ENCODE data around the gene C6orf89.

Gene C6orf89

GRCh38 chr6:36885461-36886401, at the start of gene C6orf89:
C6orf89 (plus strand) TSS chr6:36885952; CDS start chr6:36899445, 13,493 bp downstream.
- Histone ChIP-seq H3K9me3 (ENCODE audit: control insufficient read depth, low read depth, low read length) (no peaks in the 10 kb centered on the region), H3K4me1 (ENCODE audit: control insufficient read depth, low read depth, low read length) (peaks cover 10% of the 10 kb centered on the region), H3K9ac (ENCODE audit: low read length) (peak within 1 kb of the TSS; percentile 56), H3K27ac (ENCODE audit: low read length) (peak within 1 kb of the TSS; percentile 89), H3K36me3 (ENCODE audit: control insufficient read depth, low read depth, low read length) (no peaks in the 10 kb centered on the region), H3K4me3 (ENCODE audit: low read length) (peak within 1 kb of the TSS; percentile 95), H3K27me3 (ENCODE audit: control insufficient read depth, insufficient read depth, low read length) (no peaks in the 10 kb centered on the region)

GRCh38 chr6:36836111-36837021, 49.4 kb upstream of the C6orf89 start:
- peaks cover 13% of the 10 kb centered on the region for H3K4me1 ChIP-seq (ENCODE audit: control insufficient read depth, low read depth, low read length)
- H3K27ac ChIP-seq (ENCODE audit: low read length): no peak overlapping the region
- no peak overlapping the region for H3K4me3 ChIP-seq (ENCODE audit: low read length)
- no peaks in the 10 kb centered on the region for H3K9me3 ChIP-seq (ENCODE audit: control insufficient read depth, low read depth, low read length)
- no peak overlapping the region for H3K9ac ChIP-seq (ENCODE audit: low read length)
- H3K36me3 ChIP-seq (ENCODE audit: control insufficient read depth, low read depth, low read length): no peaks in the 10 kb centered on the region
- H3K27me3 ChIP-seq (ENCODE audit: control insufficient read depth, insufficient read depth, low read length): peaks cover 59% of the 10 kb centered on the region

- H3K27me3 ChIP-seq (ENCODE audit: control insufficient read depth, insufficient read depth, low read length): peaks cover 64% of the 10 kb centered on the region
- no peak overlapping the region for H3K4me3 ChIP-seq (ENCODE audit: low read length)
- H3K9ac ChIP-seq (ENCODE audit: low read length): no peak overlapping the region
Observed at GRCh38 chr6:36837022-36837339, 48.8 kb upstream of the C6orf89 start.

GRCh38 chr6:36837686-36838085, 48.1 kb upstream of the C6orf89 start:
- H3K27ac ChIP-seq (ENCODE audit: low read length): no peak overlapping the region
- H3K4me1 ChIP-seq (ENCODE audit: control insufficient read depth, low read depth, low read length): peaks cover 13% of the 10 kb centered on the region
- peaks cover 64% of the 10 kb centered on the region for H3K27me3 ChIP-seq (ENCODE audit: control insufficient read depth, insufficient read depth, low read length)
- no peak overlapping the region for H3K9ac ChIP-seq (ENCODE audit: low read length)
- no peak overlapping the region for H3K4me3 ChIP-seq (ENCODE audit: low read length)
- no peaks in the 10 kb centered on the region for H3K36me3 ChIP-seq (ENCODE audit: control insufficient read depth, low read depth, low read length)
- no peaks in the 10 kb centered on the region for H3K9me3 ChIP-seq (ENCODE audit: control insufficient read depth, low read depth, low read length)

More at GRCh38 chr6:36837022-36837339, 48.8 kb upstream of the C6orf89 start:
- Histone ChIP-seq H3K27ac (ENCODE audit: low read length) (no peak overlapping the region), H3K9me3 (ENCODE audit: control insufficient read depth, low read depth, low read length) (no peaks in the 10 kb centered on the region), H3K36me3 (ENCODE audit: control insufficient read depth, low read depth, low read length) (no peaks in the 10 kb centered on the region), H3K4me1 (ENCODE audit: control insufficient read depth, low read depth, low read length) (peaks cover 13% of the 10 kb centered on the region)

- Histone ChIP-seq H3K27ac (ENCODE audit: low read length) (no peak within 1 kb of the TSS), H3K9ac (ENCODE audit: low read length) (no peak within 1 kb of the TSS)
Observed at GRCh38 chr6:36838896-36839748, 46.6 kb upstream of the C6orf89 start, which contains the start of gene CPNE5. CPNE5 (minus strand) TSS chr6:36839444; CDS start chr6:36839377, 67 bp downstream.

GRCh38 chr6:36839749-36840431, 45.9 kb upstream of the C6orf89 start:
- no peak overlapping the region for H3K27ac ChIP-seq (ENCODE audit: low read length)
- H3K4me3 ChIP-seq (ENCODE audit: low read length): peak overlapping the region; percentile 68
- H3K4me1 ChIP-seq (ENCODE audit: control insufficient read depth, low read depth, low read length): peaks cover 7% of the 10 kb centered on the region
- H3K36me3 ChIP-seq (ENCODE audit: control insufficient read depth, low read depth, low read length): no peaks in the 10 kb centered on the region
- H3K27me3 ChIP-seq (ENCODE audit: control insufficient read depth, insufficient read depth, low read length): peaks cover 63% of the 10 kb centered on the region
- no peaks in the 10 kb centered on the region for H3K9me3 ChIP-seq (ENCODE audit: control insufficient read depth, low read depth, low read length)
- no peak overlapping the region for H3K9ac ChIP-seq (ENCODE audit: low read length)

More at GRCh38 chr6:36838896-36839748, 46.6 kb upstream of the C6orf89 start, which contains the start of gene CPNE5:
- peak within 1 kb of the TSS; percentile 68 for H3K4me3 ChIP-seq (ENCODE audit: low read length)
- H3K4me1 ChIP-seq (ENCODE audit: control insufficient read depth, low read depth, low read length): peaks cover 13% of the 10 kb centered on the region
- H3K27me3 ChIP-seq (ENCODE audit: control insufficient read depth, insufficient read depth, low read length): peaks cover 64% of the 10 kb centered on the region
- no peaks in the 10 kb centered on the region for H3K36me3 ChIP-seq (ENCODE audit: control insufficient read depth, low read depth, low read length)
- H3K9me3 ChIP-seq (ENCODE audit: control insufficient read depth, low read depth, low read length): no peaks in the 10 kb centered on the region

- Histone ChIP-seq H3K4me1 (ENCODE audit: control insufficient read depth, low read depth, low read length) (peaks cover 4% of the 10 kb centered on the region), H3K27me3 (ENCODE audit: control insufficient read depth, insufficient read depth, low read length) (peaks cover 55% of the 10 kb centered on the region), H3K36me3 (ENCODE audit: control insufficient read depth, low read depth, low read length) (no peaks in the 10 kb centered on the region), H3K9me3 (ENCODE audit: control insufficient read depth, low read depth, low read length) (no peaks in the 10 kb centered on the region), H3K9ac (ENCODE audit: low read length) (no peak overlapping the region), H3K4me3 (ENCODE audit: low read length) (peak overlapping the region; percentile 68), H3K27ac (ENCODE audit: low read length) (no peak overlapping the region)
Observed at GRCh38 chr6:36840432-36841403, 45.0 kb upstream of the C6orf89 start.

- no peak overlapping the region for H3K27ac ChIP-seq (ENCODE audit: low read length)
- H3K36me3 ChIP-seq (ENCODE audit: control insufficient read depth, low read depth, low read length): no peaks in the 10 kb centered on the region
- H3K9me3 ChIP-seq (ENCODE audit: control insufficient read depth, low read depth, low read length): no peaks in the 10 kb centered on the region
- peaks cover 4% of the 10 kb centered on the region for H3K4me1 ChIP-seq (ENCODE audit: control insufficient read depth, low read depth, low read length)
- H3K4me3 ChIP-seq (ENCODE audit: low read length): no peak overlapping the region
- peaks cover 49% of the 10 kb centered on the region for H3K27me3 ChIP-seq (ENCODE audit: control insufficient read depth, insufficient read depth, low read length)
- no peak overlapping the region for H3K9ac ChIP-seq (ENCODE audit: low read length)
Observed at GRCh38 chr6:36841756-36842155, 44.0 kb upstream of the C6orf89 start.

- Histone ChIP-seq H3K27me3 (ENCODE audit: control insufficient read depth, insufficient read depth, low read length) (peaks cover 35% of the 10 kb centered on the region), H3K27ac (ENCODE audit: low read length) (no peak overlapping the region), H3K4me3 (ENCODE audit: low read length) (no peak overlapping the region), H3K36me3 (ENCODE audit: control insufficient read depth, low read depth, low read length) (no peaks in the 10 kb centered on the region), H3K4me1 (ENCODE audit: control insufficient read depth, low read depth, low read length) (peaks cover 7% of the 10 kb centered on the region), H3K9ac (ENCODE audit: low read length) (no peak overlapping the region), H3K9me3 (ENCODE audit: control insufficient read depth, low read depth, low read length) (no peaks in the 10 kb centered on the region)
Observed at GRCh38 chr6:36843170-36843569, 42.6 kb upstream of the C6orf89 start.
